Measurements from ENCODE around the gene RASGEF1C.

- TF ChIP-seq CTCF (conservative IDR thresholded peaks at IDR 0.05; ENCODE audit: low read depth, low read length): no peak
- no peak for TF ChIP-seq EZH2 (IDR thresholded peaks at IDR 0.05; ENCODE audit: low read length, unreplicated experiment)
- TF ChIP-seq EZH2phosphoT487 (IDR thresholded peaks at IDR 0.05; ENCODE audit: borderline replicate concordance, low read length): no peak
Observed at GRCh38 chr5:180154821-180155364, 54.1 kb downstream of the RASGEF1C start.

Measured in PC-3 (cell line).